ENCODE data around the gene NUCB1. TPM values are rescaled to one million over a fixed set of nuclear protein-coding genes. Genes with fewer than 3 reads are reported as not detected.
"Not testable (repeated sequence)": the region's sequence is repeated elsewhere in the genome, so short reads cannot be mapped to it uniquely, and the experiment has no call there.

Gene NUCB1
- total RNA-seq, 1 experiment from 2014 or later: 249 TPM

- no peak for DNase-seq (ENCODE audit: low read depth)
Measured at GRCh38 chr19:48905664-48906063, 5.6 kb downstream of the NUCB1 start.

- DNase-seq (ENCODE audit: low read depth): no peak
Measured at GRCh38 chr19:48906324-48906723, 6.2 kb downstream of the NUCB1 start.

DNA sequence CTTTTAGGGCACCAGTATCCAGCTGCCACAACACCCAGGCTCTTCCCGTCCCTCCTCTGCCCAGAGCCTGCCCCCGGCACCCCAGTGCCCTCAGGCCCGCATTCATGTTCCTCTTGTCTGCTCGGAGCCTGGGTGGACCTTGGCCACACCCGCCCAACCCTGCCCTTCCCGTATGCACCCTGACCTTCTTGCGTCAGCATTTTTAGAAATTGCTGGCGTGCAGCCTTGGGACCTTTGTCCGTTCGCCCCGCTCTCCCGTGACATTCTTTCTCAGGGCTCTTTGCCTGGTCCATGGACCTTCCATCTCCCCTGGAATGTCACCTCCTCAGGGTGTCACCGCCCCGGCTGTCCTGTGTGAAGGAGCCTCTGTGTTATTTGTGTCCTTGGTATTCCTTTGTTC, 7.6 kb downstream of the NUCB1 start:
- DNase-seq (ENCODE audit: low read depth): no peak

DNA sequence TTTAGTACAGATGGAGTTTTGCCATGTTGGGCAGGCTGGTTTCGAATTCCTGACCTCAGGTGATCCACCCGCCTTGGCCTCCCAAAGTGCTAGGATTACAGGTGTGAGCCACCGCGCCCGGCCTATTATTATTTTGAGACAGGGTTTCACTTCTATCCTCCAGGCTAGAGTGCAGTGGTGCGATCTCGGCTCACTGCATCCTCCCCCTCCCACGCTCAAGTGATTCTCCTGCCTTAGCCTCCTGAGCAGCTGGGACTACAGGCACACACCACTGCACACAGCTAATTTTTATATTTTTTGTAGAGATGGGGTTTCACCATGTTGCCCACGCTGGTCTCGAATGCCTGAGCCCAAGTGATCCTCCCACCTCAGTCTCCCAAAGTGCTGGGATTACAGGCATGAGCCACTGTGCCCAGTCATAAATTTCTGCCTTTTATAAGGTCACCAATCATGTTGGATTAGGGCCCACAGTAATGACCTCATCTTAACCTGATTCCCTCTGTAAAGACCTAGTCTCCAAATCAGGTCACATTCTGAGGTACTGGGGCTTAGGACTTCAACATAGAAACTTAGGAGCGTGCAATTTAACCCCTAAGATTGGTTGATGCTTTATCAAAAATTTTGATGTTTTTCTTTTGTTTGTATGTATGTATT, 9.4 kb downstream of the NUCB1 start:
- DNase-seq (ENCODE audit: low read depth): not testable (repeated sequence)

DNA sequence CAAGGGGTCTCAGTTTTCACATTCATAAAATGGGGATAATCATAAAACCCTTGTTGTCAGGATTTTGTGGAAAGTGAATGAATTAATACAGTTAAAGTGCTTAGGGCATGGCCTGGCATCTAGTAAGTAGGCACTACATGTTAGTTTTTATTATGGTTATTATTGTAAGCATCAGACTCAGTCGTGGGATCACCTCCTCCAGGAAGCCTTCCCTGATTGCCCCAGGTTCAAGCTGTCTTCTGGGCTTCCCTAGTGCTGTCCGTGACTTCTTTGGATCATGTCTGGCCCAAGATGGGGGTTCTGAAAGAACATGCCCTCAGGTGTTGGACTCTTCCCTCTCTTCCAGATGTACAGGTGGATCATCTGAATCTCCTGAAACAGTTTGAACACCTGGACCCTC, 10.7 kb downstream of the NUCB1 start:
- no peak for DNase-seq (ENCODE audit: low read depth)

GRCh38 chr19:48913114-48913889, 13.2 kb downstream of the NUCB1 start:
- no peak for DNase-seq (ENCODE audit: low read depth)

DNA sequence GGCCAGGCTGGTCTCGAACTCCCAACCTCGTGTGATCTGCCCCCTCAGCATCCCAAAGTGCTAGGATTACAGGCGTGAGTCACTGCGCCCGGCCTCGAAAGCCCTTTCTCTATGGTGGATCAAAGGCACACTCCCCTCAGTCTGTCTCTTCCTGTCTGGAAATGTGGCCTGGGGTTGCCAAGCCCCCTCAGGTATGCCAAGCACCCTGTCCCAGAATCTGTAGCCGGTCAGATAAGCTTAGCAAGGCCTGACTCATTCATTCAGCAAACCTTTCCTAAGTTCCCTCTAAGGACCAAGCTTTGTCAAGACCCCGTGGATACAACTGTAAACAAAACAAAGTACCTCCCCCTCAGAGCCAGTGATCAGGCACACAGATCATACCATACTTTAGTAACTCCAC, 14.1 kb downstream of the NUCB1 start:
- no peak for DNase-seq (ENCODE audit: low read depth)

GRCh38 chr19:48915757-48916156, 15.6 kb downstream of the NUCB1 start:
- no peak for DNase-seq (ENCODE audit: low read depth)

DNA sequence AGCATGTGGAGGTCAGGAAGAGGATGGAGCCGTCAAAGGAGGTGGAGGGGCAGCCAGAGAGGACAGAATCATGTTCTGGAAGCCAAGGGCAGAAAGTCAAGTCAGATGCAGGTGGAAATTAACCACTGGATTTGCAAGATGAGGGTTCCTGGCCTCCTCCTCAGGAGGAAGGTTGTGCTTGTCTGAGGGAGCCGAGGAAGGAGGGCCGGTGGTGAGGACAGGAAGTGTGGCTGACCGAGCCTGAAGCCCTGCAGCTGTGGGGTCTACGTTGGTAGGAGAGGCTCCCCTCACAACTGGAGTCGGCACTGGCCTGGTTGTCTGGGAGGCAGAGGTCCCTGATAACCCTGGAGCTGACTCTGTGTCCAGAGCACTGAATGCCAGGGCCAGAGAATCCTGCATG, 18.0 kb downstream of the NUCB1 start:
- no peak for DNase-seq (ENCODE audit: low read depth)

GRCh38 chr19:48918801-48919247, 18.7 kb downstream of the NUCB1 start:
- DNase-seq (ENCODE audit: low read depth): peak; percentile 23

DNA sequence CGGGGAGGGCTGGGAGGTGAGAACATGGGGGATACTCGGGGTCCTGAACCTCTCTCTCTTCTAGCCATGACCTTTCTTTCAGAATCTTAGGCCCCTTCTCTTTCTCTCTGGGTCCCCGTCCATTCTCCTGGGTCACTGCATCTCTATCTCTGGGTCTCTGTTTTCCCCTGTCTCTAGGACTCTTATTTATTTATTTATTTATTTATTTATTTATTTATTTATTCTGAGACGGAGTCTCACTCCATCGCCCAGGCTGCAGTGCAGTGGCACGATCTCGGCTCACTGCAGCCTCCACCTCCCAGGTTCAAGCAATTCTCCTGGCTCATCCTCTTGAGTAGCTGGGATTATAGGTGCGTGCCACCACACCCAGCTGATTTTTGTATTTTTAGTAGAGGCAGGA, 19.2 kb downstream of the NUCB1 start:
- not testable (repeated sequence) for DNase-seq (ENCODE audit: low read depth)

DNA sequence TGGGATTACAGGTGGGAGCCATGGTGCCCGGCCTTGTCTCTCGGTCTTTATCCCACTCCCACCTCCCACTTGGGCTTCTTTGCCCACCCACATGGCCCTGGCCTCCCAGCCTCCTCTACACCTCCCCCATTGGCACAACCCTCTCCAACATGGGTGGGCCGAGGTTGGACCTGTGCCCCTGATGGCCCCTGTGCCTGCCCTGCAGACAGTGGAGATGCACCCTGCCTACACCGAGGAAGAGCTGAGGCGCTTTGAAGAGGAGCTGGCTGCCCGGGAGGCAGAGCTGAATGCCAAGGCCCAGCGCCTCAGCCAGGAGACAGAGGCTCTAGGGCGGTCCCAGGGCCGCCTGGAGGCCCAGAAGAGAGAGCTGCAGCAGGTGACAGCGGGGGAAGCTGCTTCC, 20.8 kb downstream of the NUCB1 start:
- DNase-seq (ENCODE audit: low read depth): no peak

GRCh38 chr19:48921721-48922500, 21.8 kb downstream of the NUCB1 start:
- no peak for DNase-seq (ENCODE audit: low read depth)

DNA sequence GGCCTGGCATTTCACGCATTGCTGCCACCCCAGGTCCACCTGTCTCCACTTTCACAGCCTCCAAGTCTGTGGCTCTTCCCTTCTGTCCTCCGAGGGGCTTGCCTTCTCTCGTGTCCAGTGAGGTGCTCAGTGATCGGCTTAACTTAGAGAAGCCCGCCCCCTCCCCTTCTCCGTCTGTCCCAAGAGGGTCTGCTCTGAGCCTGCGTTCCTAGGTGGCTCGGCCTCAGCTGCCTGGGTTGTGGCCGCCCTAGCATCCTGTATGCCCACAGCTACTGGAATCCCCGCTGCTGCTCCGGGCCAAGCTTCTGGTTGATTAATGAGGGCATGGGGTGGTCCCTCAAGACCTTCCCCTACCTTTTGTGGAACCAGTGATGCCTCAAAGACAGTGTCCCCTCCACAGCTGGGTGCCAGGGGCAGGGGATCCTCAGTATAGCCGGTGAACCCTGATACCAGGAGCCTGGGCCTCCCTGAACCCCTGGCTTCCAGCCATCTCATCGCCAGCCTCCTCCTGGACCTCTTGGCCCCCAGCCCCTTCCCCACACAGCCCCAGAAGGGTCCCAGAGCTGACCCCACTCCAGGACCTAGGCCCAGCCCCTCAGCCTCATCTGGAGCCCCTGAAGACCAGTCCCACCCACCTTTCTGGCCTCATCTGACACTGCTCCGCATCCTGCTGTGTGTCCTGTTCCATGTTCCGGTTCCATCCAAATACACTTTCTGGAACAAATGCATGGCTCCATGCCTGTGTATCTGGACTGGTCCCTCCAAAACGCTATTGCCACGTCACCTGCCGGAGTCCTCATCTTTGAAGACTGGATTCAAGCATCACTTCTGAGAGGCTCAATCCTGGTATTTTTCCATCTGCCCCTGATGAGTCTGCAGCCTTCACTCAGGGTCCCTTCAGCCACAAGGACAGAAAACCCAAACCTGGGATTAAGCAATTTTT, 22.7 kb downstream of the NUCB1 start:
- DNase-seq (ENCODE audit: low read depth): no peak

DNA sequence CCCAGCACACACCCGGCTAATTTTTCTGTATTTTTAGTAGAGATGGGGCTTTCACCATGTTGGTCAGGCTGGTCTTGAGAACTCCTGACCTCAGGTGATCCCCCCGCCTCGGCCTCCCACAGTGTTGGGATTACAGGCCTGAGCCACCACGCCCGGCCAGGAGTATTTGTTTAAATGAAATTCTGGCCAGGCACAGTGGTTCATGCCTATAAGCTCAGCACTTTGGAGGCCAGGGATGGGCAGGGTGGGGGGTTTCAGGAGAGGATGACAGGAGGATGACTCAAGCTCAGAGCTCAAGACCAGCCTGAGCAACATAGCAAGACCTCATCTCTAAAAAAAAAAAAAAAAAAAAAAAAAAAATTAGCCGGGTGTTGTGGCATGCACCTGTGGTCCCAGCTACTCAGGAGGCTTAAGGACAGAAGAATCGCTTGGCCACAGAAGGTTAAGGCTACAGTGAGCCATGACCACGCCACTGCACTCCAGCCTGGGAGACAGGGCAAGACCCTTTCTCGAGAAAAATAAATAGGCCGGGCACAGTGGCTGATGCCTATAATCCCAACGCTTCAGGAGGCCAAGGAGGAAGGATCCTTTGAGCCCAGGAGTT, 25.2 kb downstream of the NUCB1 start:
- peak; percentile 87 for DNase-seq (ENCODE audit: low read depth)

GRCh38 chr19:48925890-48926289, 25.8 kb downstream of the NUCB1 start:
- DNase-seq (ENCODE audit: low read depth): not testable (repeated sequence)

- peak; percentile 97 for DNase-seq (ENCODE audit: low read depth)
Measured at GRCh38 chr19:48926909-48927308, 26.8 kb downstream of the NUCB1 start.

GRCh38 chr19:48927692-48928091, 27.6 kb downstream of the NUCB1 start:
- not testable (repeated sequence) for DNase-seq (ENCODE audit: low read depth)

DNA sequence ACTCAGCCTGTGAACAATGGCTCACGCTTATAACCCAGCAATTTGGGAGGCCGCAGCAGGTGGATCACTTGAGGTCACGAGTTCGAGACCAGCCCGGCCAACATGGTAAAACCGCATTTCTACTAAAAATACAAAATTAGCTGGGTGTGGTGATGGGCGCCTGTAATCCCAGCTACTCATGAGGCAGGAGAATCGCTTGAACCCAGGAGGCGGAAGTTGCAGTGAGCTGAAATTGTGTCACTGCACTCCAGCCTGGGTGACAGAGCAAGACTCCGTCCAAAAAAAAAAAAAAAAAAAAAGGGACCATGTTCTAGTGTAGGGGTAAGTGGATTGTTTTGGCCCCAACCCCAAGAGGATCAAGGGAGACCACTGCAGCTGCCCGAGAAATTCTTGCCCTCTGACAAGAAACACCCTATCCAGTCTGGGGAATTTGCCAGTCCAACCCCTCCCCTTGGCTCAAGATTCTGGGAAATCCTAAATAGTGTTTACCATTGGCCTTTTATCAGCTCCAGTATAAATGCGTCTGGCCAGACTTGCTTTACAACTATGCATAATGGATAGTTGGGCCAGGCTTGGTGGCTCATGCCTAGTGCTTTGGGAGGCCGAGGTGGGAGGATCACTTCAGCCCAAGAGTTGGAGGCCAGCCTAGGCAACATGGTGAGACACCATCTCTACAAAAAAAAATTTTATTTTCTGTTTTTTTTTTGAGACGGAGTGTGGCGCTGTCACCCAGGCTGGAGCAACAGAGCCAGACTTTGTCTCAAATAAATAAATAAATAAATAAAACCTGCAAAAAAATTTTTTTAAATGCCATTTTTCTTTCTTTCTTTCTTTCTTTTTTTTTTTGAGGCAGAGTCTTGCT, 28.3 kb downstream of the NUCB1 start:
- DNase-seq (ENCODE audit: low read depth): no peak

DNA sequence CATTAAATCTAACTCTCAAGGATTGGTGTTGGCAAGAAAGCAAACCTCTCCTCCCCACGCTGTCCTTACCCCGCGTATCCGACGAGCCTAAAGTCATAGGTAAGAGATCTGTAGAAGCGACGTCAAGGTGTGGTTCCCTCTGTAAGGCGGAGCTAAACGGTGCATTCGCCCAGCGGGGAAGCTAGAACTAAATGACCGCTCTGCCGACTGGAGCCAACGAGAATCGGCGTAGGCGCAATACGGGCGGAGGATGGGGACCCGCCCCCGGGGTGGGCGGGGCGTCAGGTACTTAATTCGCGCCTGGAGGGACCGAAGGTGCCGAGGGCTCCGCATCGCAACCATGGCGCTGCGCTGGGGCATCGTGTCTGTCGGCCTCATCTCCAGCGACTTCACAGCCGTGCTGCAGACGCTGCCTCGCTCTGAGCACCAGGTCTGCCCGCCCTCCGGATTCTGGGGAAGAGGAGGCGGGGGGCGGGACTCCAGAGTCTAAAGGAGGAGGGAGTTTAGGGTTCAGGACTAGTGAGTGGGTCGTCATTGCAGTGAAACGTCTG, 33.3 kb downstream of the NUCB1 start, which contains the start of gene DHDH:
Gene DHDH, plus strand, starts transcription at position 318 of the 551 bp plus-strand sequence. Its CDS starts 23 bp downstream, at position 341.
- DNase-seq (ENCODE audit: low read depth): peak; percentile 48
